Lower leg skin (tissue), 4 donors: Measurements from ENCODE around the gene HSPB3. TPM values are rescaled to one million over a fixed set of nuclear protein-coding genes. Genes with fewer than 3 reads are reported as not detected.

Experiments used
- DNase-seq, 2 donors: peaks; one replicate each; pipeline ENCODE4 v3.0.0-alpha.2; 2019; ENCODE audit warnings: low spot score in 2 of 2
- H3K4me3 ChIP-seq: fragments of 200-600 bp; sonication (generic); 2 replicates; pipeline ENCODE4 v1.5.1; 2017; ENCODE audit warnings: mild to moderate bottlenecking, low read depth; ENCODE audit not compliant: poor library complexity, severe bottlenecking
- POLR2A ChIP-seq, 2 donors: fragments of 450-650 bp; IDR thresholded peaks; one replicate each; pipeline ENCODE4 v1.6.1; 2016 to 2017; ENCODE audit warnings: antibody characterized with exemption in 2 of 2, mild to moderate bottlenecking in 1 of 2, moderate library complexity in 1 of 2
- WGBS, 2 donors: methylation state at CpG; one replicate each; pipeline ENCODE4 v1.1.5; 2018; 5-methylcytosine and 5-hydroxymethylcytosine counted together
- intact Hi-C: fragments of 100-400 bp; cut with DNase I; formaldehyde crosslinking; loops from one replicate; pipeline ENCODE4 v1.15.0; 2023; ENCODE audit warnings: low total_unique reads
- total RNA-seq, 4 donors: library from RNA; depleted of rRNA; stranded (reverse); fragments of >200 nt; gene quantifications; one replicate each; pipeline ENCODE4 v1.1.0, GENCODE V29; 2016
- TF ChIP-seq, protein P1 (sequence below), 3 donors: fragments of 450-650 bp; IDR thresholded peaks; one replicate each; pipeline ENCODE4 v1.5.1; 2016; ENCODE audit warnings: antibody characterized with exemption in 3 of 3, mild to moderate bottlenecking in 3 of 3, moderate library complexity in 2 of 3

The HSPB3 gene
- total RNA-seq, 4 donors from 2014 or later: 0.49 to 1.3 (median 0.91) TPM; not detected in 1

- intact Hi-C loops: no loop called here
- WGBS, 2 donors: 88 to 93% methylated on average over 2 of the region's 2 CpGs
- TF ChIP-seq, protein P1, sequence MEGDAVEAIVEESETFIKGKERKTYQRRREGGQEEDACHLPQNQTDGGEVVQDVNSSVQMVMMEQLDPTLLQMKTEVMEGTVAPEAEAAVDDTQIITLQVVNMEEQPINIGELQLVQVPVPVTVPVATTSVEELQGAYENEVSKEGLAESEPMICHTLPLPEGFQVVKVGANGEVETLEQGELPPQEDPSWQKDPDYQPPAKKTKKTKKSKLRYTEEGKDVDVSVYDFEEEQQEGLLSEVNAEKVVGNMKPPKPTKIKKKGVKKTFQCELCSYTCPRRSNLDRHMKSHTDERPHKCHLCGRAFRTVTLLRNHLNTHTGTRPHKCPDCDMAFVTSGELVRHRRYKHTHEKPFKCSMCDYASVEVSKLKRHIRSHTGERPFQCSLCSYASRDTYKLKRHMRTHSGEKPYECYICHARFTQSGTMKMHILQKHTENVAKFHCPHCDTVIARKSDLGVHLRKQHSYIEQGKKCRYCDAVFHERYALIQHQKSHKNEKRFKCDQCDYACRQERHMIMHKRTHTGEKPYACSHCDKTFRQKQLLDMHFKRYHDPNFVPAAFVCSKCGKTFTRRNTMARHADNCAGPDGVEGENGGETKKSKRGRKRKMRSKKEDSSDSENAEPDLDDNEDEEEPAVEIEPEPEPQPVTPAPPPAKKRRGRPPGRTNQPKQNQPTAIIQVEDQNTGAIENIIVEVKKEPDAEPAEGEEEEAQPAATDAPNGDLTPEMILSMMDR (IDR thresholded peaks at IDR 0.05): no peak
- no peak for TF ChIP-seq POLR2A (IDR thresholded peaks at IDR 0.05)
- no peak overlapping the region for H3K4me3 ChIP-seq
- no peak for DNase-seq
Measured at GRCh38 chr5:54458221-54458620, 2.7 kb downstream of the HSPB3 start.

DNA sequence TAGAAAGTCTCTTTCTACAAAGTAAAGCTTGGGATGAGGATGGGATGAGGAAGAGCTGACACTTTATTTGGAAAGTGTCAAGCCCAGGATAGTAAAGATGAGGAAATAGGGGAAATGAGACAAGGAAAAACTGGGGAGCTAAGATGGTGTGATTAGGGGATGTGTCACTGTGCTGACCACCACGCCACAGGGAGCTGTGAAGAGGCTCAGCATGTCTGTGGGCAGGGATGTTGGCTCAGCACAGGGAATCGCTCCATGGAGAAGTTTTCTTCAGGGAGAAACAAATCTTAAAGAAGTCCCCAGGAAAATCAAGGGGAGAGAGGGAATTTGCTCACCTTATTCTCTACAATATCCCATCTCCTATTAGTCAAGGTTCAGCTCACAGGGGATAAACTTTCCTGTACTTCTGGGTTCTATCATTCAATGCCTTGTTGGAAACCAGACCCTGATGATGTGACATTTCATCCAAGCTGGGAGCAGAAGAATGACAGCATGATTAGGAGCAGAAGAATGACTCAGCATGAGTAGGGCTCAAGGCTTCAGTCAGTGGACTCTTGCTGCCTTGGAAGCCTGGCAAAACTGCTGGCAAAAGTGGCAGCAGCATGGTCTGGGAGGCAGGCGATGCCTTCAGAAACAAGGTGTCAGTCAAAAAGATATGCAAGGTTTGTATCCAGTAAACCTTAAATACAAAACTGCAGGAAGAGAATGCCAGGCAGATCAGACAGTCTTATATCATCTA, 4.9 kb downstream of the HSPB3 start:
- H3K4me3 ChIP-seq: no peak overlapping the region
- intact Hi-C loops: no loop called here
- DNase-seq: no peak
- TF ChIP-seq POLR2A (IDR thresholded peaks at IDR 0.05): no peak
- WGBS, 2 donors: 81% methylated on average over 3 of the region's 3 CpGs

- H3K4me3 ChIP-seq: no peak overlapping the region
- TF ChIP-seq, protein P1 (IDR thresholded peaks at IDR 0.05): no peak
- TF ChIP-seq POLR2A (IDR thresholded peaks at IDR 0.05): no peak
- WGBS, 2 donors: 75 to 77% methylated on average over 5 of the region's 5 CpGs
- intact Hi-C loops: no loop called here
- DNase-seq: no peak
Measured at GRCh38 chr5:54462281-54462680, 6.8 kb downstream of the HSPB3 start.

DNA sequence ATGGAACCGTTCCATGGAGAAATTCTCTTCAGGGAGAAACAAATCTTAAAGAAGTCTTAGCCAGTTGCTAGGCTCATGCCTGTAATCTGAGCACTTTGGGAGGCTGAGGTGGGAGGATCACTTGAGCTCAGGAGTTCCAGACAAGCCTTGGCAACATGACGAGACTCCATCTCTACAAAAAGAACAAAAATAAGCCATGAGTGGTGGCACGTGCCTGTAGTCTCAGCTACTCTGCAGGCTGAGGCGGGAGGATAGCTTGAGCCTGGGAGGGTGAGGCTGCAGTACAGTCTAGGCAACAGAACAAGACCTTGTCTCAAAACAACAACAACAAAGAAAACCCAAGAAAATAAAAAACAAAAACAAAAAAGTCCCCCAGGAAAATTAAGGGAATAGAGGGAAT, 8.2 kb downstream of the HSPB3 start:
- intact Hi-C loops: no loop called here
- no peak for DNase-seq
- no peak for TF ChIP-seq POLR2A (IDR thresholded peaks at IDR 0.05)
- no peak overlapping the region for H3K4me3 ChIP-seq
- WGBS, 2 donors: 52 to 54% methylated on average over 4 of the region's 4 CpGs

GRCh38 chr5:54469622-54470021, 14.1 kb downstream of the HSPB3 start:
- WGBS, 2 donors: 44 to 48% methylated on average over 2 of the region's 2 CpGs
- no peak overlapping the region for H3K4me3 ChIP-seq
- DNase-seq: no peak
- TF ChIP-seq, protein P1 (IDR thresholded peaks at IDR 0.05): no peak
- no peak for TF ChIP-seq POLR2A (IDR thresholded peaks at IDR 0.05)
- intact Hi-C loops: no loop called here

DNA sequence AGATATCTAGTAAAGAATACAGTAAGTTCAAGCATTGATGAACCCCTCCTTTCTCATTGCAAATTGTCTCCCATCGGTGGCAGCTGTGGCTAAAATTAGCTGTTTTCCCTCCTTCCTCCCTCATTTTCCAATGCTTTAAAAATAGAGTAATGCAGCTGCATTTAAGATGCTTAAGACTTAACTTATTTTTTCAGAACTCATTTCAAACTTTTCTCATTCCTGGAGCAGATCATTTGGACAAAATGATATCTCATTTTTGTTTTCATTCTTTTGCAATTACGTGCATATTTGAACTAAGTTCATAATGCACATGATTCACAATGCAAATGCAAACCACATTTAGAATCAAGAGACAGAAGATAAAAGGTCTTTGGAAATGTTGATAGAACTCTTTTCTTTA, 14.6 kb downstream of the HSPB3 start:
- no peak overlapping the region for H3K4me3 ChIP-seq
- no peak for TF ChIP-seq POLR2A (IDR thresholded peaks at IDR 0.05)
- TF ChIP-seq, protein P1 (IDR thresholded peaks at IDR 0.05): no peak
- WGBS, 2 donors: 44 to 56% methylated on average over 2 of the region's 2 CpGs
- intact Hi-C loops: no loop called here
- DNase-seq: no peak

GRCh38 chr5:54470677-54471076, 15.2 kb downstream of the HSPB3 start:
- intact Hi-C loops: no loop called here

More at GRCh38 chr5:54470677-54471076, 15.2 kb downstream of the HSPB3 start:
- no peak overlapping the region for H3K4me3 ChIP-seq
- WGBS, 2 donors: 34 to 37% methylated on average over 1 of the region's 1 CpG
- DNase-seq: no peak
- TF ChIP-seq POLR2A (IDR thresholded peaks at IDR 0.05): no peak
- TF ChIP-seq, protein P1 (IDR thresholded peaks at IDR 0.05): no peak
